ENCODE measurements around the gene PDE1C.
"Not testable (repeated sequence)": the region's sequence is repeated elsewhere in the genome, so short reads cannot be mapped to it uniquely, and the experiment has no call there.

PDE1C gene

DNA sequence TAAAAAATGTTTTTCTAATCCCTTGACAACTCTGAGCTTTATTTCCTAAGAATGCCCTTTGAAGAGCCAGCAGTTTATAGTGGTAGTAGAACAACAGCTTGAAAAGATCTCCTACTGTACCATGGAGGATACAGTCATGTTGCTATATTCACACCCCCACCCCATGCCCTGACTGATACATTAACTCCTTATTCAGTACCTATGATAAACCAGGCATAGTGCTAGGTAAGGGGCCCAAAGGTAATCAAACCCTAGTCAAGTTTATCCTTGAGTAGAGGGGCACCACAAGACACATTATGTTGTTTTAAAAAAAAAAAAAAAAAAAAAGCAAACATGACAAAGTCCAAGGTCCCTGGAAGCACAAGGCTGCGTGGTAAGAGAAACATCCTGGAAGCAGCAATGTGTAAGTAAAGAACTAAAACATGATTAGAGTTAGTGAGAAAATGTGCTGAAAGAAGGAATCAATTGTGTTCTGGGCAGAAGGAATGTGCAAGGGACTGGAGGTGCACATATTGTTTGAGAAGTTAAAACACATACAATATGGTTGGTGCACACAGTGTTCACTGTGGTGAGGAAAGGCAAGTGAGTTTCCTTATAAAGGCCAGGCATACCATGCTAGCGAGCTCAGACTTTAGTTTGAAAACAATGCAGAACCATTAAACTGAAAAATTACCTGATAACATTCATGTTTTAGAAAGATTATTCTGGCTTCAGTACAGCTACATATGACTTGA, 51.2 kb downstream of the PDE1C start:
- TF ChIP-seq, protein P1, sequence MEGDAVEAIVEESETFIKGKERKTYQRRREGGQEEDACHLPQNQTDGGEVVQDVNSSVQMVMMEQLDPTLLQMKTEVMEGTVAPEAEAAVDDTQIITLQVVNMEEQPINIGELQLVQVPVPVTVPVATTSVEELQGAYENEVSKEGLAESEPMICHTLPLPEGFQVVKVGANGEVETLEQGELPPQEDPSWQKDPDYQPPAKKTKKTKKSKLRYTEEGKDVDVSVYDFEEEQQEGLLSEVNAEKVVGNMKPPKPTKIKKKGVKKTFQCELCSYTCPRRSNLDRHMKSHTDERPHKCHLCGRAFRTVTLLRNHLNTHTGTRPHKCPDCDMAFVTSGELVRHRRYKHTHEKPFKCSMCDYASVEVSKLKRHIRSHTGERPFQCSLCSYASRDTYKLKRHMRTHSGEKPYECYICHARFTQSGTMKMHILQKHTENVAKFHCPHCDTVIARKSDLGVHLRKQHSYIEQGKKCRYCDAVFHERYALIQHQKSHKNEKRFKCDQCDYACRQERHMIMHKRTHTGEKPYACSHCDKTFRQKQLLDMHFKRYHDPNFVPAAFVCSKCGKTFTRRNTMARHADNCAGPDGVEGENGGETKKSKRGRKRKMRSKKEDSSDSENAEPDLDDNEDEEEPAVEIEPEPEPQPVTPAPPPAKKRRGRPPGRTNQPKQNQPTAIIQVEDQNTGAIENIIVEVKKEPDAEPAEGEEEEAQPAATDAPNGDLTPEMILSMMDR (conservative IDR thresholded peaks at IDR 0.05) = no peak
- no peak overlapping the region for H3K27ac ChIP-seq

DNA sequence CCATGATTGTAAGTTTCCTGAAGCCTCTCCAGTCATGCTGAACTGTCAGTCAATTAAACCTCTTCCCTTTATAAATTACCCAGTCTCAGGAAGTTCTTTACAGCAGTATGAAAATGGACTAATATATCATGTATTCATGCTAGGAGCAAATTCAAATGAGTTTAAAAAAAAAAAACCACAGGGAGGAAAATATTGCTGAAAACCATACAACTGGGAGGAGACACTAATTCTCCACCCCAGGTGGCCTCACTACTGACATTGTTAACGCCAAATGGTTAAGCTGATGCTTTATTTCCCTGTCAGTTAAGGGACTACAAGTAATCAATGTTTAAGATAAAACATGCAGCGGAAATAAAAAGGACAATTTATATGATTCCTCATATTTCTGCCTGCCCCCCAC, 55.1 kb downstream of the PDE1C start:
- no peak overlapping the region for H3K27ac ChIP-seq
- TF ChIP-seq, protein P1 (conservative IDR thresholded peaks at IDR 0.05) = no peak

DNA sequence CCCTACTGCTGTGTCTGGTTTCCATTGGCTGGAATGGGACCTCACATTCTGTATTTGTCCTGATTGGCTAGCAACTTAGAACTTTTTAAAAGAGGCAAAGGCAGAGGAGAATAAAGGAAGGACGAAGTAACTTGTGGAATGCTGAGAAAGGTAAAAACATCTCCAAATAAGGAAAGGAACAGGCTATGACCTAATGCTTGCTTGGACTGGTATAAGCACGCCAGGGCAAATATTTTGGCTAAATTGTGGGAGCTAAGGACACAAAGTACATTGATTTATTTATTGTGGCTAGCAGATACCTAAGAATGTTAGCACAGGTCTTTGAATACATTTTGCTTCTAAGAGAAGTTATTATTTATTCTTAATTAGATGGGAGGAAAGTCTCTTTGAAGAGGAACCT, 56.7 kb downstream of the PDE1C start:
- not testable (repeated sequence) for H3K27ac ChIP-seq

DNA sequence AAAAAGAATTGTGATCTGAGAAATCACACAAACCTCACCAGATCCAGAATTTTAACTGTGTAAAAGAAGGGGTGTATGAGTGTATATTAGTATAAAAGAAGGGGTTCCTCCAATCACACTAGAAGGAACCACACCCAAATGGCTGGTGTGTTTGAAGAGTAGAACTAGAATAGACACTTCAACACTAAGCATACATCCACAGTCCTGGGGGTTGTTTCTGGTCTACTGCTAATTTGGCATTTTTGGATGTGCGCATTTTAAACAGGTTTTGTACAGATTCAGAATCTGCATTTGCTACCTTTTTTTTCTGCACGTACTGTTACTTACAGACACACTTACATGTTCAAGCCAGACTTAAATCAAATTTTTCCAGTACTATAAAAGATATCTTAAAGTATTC, 64.6 kb downstream of the PDE1C start:
- no peak overlapping the region for H3K27ac ChIP-seq
- TF ChIP-seq, protein P1 (conservative IDR thresholded peaks at IDR 0.05) = no peak

DNA sequence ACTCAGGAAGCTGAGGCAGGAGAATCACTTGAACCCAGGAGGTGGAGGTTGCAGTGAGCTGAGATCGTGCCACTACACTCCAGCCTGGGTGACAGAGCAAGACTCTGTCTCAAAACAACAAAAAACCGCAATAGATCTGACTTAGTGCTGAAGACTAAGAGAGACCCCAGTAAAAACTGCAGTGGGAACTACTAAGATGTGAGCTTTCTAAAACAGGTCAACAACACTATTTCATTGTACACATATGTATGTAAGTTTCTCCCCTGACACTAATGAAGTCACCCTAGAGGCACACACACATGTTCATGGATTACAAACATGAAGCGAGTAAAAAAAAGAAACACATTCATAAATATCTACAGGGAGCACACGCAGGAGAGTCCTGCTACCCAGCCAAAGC, 68.3 kb downstream of the PDE1C start:
- TF ChIP-seq, protein P1 (conservative IDR thresholded peaks at IDR 0.05) = no peak
- no peak overlapping the region for H3K27ac ChIP-seq

DNA sequence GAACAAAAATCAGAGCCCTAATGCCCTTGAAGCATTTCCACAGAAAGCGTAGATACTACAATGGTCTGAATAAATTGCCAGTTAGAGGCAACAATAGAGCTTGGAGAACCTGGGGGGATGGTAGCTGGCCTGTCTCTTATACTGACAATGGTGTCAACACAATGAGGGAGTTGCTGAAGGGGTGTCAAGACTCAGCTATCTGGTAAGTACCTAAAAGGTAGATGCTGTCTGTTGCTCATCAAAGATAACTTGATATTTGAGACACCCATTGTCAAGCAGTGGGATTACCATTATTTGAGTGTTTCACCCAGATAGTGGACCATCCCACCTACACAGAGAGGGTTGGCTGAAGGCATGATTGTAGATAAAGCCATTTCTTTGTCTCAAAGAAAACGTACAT, 72.8 kb downstream of the PDE1C start:
- TF ChIP-seq, protein P1 (conservative IDR thresholded peaks at IDR 0.05) = no peak

DNA sequence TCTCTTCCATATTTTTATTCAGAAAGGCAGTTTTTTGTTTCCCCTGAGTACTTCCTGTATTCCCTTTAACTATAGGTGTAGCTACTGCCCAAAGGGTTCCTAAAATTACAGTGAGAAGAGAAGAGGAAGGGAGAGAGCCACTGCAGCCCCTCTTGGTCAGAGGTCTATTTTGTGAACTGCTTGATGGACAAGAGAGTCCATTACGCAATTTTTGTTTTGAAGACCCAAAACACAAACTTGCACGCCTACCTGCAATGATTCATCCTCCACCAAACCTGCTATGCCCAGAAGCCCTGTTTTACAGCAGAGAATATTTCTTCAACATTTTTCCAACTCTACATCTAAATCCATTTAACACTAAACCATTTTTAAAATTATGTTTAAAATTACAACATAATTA, 75.1 kb downstream of the PDE1C start:
- no peak overlapping the region for H3K27ac ChIP-seq
- TF ChIP-seq, protein P1 (conservative IDR thresholded peaks at IDR 0.05) = no peak

More for the DNA sequence above, 72.8 kb downstream of the PDE1C start:
- no peak overlapping the region for H3K27ac ChIP-seq

DNA sequence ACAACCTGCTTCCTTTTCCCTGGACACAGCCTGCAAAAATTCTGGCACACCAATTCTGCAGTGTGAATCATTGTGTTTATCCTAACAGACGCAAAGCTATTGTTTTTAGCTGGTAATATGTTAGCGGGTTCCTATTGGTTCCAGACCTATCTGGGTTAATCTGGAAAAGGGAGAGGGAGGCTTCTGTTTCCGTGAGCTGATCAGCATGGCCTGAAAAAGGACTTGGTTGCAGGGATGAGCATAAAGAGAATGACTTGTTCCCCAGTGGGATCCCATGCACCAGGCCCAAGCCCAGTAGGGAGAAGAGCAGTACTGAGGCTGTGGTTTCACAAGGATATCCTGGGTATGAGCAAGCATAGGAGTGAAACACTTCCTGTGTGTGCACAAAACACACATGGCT, 78.4 kb downstream of the PDE1C start:
- TF ChIP-seq, protein P1 (conservative IDR thresholded peaks at IDR 0.05) = no peak
- no peak overlapping the region for H3K27ac ChIP-seq

Measured in VCaP (cell line).